ENCODE results near the gene MACIR. TPM values are rescaled to one million over a fixed set of nuclear protein-coding genes. Genes with fewer than 3 reads are reported as not detected.

MACIR gene
- total RNA-seq, 1 experiment from 2014 or later = 12.4 TPM

DNA sequence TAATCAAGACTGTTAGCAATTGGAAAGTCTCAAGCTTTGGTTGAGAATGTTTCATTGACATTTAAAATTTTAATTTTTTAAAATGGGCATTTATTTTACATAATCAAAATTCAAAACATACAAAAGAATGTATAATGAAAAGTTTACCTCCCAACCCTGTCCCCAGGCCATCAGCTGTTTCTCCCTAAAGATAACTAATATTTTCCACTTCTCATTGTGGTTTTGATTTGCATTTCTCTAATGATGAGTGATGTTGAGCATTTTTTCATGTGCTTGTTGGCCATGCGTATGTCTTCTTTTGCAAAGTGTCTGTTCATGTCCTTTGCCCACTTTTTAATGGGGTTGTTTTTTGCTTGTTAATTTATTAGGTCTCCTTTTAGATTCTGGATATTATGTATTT, 11.4 kb upstream of the MACIR start:
- DNase-seq (ENCODE audit: low spot score) (no peak), ATAC-seq (no peak)
- TF ChIP-seq, protein P1, sequence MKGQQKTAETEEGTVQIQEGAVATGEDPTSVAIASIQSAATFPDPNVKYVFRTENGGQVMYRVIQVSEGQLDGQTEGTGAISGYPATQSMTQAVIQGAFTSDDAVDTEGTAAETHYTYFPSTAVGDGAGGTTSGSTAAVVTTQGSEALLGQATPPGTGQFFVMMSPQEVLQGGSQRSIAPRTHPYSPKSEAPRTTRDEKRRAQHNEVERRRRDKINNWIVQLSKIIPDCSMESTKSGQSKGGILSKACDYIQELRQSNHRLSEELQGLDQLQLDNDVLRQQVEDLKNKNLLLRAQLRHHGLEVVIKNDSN (CRISPR knock-in tag; IDR thresholded peaks at IDR 0.05) = no peak
- TF ChIP-seq ELF4 (CRISPR knock-in tag; IDR thresholded peaks at IDR 0.05; ENCODE audit: low read depth) = no peak
- no peak for TF ChIP-seq SMAD3 (CRISPR knock-in tag; IDR thresholded peaks at IDR 0.05; ENCODE audit: borderline replicate concordance)
- TF ChIP-seq, protein P2, sequence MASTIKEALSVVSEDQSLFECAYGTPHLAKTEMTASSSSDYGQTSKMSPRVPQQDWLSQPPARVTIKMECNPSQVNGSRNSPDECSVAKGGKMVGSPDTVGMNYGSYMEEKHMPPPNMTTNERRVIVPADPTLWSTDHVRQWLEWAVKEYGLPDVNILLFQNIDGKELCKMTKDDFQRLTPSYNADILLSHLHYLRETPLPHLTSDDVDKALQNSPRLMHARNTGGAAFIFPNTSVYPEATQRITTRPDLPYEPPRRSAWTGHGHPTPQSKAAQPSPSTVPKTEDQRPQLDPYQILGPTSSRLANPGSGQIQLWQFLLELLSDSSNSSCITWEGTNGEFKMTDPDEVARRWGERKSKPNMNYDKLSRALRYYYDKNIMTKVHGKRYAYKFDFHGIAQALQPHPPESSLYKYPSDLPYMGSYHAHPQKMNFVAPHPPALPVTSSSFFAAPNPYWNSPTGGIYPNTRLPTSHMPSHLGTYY (CRISPR knock-in tag; IDR thresholded peaks at IDR 0.05) = no peak
- TF ChIP-seq RELA (CRISPR knock-in tag; IDR thresholded peaks at IDR 0.05; ENCODE audit: borderline replicate concordance) = no peak
- TF ChIP-seq, protein P3, sequence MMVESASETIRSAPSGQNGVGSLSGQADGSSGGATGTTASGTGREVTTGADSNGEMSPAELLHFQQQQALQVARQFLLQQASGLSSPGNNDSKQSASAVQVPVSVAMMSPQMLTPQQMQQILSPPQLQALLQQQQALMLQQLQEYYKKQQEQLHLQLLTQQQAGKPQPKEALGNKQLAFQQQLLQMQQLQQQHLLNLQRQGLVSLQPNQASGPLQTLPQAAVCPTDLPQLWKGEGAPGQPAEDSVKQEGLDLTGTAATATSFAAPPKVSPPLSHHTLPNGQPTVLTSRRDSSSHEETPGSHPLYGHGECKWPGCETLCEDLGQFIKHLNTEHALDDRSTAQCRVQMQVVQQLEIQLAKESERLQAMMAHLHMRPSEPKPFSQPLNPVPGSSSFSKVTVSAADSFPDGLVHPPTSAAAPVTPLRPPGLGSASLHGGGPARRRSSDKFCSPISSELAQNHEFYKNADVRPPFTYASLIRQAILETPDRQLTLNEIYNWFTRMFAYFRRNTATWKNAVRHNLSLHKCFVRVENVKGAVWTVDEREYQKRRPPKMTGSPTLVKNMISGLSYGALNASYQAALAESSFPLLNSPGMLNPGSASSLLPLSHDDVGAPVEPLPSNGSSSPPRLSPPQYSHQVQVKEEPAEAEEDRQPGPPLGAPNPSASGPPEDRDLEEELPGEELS (CRISPR knock-in tag; IDR thresholded peaks at IDR 0.05) = no peak
- no peak for TF ChIP-seq FOXK1 (CRISPR knock-in tag; IDR thresholded peaks at IDR 0.05)
- no peak for TF ChIP-seq MXD4 (CRISPR knock-in tag; IDR thresholded peaks at IDR 0.05; ENCODE audit: borderline replicate concordance)
- TF ChIP-seq JAZF1 (CRISPR knock-in tag; IDR thresholded peaks at IDR 0.05) = no peak
- TF ChIP-seq, protein P4, sequence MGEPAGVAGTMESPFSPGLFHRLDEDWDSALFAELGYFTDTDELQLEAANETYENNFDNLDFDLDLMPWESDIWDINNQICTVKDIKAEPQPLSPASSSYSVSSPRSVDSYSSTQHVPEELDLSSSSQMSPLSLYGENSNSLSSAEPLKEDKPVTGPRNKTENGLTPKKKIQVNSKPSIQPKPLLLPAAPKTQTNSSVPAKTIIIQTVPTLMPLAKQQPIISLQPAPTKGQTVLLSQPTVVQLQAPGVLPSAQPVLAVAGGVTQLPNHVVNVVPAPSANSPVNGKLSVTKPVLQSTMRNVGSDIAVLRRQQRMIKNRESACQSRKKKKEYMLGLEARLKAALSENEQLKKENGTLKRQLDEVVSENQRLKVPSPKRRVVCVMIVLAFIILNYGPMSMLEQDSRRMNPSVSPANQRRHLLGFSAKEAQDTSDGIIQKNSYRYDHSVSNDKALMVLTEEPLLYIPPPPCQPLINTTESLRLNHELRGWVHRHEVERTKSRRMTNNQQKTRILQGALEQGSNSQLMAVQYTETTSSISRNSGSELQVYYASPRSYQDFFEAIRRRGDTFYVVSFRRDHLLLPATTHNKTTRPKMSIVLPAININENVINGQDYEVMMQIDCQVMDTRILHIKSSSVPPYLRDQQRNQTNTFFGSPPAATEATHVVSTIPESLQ (CRISPR knock-in tag; IDR thresholded peaks at IDR 0.05) = no peak
- TF ChIP-seq, protein P5, sequence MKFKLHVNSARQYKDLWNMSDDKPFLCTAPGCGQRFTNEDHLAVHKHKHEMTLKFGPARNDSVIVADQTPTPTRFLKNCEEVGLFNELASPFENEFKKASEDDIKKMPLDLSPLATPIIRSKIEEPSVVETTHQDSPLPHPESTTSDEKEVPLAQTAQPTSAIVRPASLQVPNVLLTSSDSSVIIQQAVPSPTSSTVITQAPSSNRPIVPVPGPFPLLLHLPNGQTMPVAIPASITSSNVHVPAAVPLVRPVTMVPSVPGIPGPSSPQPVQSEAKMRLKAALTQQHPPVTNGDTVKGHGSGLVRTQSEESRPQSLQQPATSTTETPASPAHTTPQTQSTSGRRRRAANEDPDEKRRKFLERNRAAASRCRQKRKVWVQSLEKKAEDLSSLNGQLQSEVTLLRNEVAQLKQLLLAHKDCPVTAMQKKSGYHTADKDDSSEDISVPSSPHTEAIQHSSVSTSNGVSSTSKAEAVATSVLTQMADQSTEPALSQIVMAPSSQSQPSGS (CRISPR knock-in tag; IDR thresholded peaks at IDR 0.05; ENCODE audit: borderline replicate concordance, low read depth) = no peak
- no peak for TF ChIP-seq NFATC4 (CRISPR knock-in tag; IDR thresholded peaks at IDR 0.05)
- TF ChIP-seq, protein P6, sequence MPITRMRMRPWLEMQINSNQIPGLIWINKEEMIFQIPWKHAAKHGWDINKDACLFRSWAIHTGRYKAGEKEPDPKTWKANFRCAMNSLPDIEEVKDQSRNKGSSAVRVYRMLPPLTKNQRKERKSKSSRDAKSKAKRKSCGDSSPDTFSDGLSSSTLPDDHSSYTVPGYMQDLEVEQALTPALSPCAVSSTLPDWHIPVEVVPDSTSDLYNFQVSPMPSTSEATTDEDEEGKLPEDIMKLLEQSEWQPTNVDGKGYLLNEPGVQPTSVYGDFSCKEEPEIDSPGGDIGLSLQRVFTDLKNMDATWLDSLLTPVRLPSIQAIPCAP (CRISPR knock-in tag; IDR thresholded peaks at IDR 0.05) = no peak
- no peak for TF ChIP-seq NFYB (CRISPR knock-in tag; conservative IDR thresholded peaks at IDR 0.05; ENCODE audit: low read depth)
- TF ChIP-seq, protein P7, sequence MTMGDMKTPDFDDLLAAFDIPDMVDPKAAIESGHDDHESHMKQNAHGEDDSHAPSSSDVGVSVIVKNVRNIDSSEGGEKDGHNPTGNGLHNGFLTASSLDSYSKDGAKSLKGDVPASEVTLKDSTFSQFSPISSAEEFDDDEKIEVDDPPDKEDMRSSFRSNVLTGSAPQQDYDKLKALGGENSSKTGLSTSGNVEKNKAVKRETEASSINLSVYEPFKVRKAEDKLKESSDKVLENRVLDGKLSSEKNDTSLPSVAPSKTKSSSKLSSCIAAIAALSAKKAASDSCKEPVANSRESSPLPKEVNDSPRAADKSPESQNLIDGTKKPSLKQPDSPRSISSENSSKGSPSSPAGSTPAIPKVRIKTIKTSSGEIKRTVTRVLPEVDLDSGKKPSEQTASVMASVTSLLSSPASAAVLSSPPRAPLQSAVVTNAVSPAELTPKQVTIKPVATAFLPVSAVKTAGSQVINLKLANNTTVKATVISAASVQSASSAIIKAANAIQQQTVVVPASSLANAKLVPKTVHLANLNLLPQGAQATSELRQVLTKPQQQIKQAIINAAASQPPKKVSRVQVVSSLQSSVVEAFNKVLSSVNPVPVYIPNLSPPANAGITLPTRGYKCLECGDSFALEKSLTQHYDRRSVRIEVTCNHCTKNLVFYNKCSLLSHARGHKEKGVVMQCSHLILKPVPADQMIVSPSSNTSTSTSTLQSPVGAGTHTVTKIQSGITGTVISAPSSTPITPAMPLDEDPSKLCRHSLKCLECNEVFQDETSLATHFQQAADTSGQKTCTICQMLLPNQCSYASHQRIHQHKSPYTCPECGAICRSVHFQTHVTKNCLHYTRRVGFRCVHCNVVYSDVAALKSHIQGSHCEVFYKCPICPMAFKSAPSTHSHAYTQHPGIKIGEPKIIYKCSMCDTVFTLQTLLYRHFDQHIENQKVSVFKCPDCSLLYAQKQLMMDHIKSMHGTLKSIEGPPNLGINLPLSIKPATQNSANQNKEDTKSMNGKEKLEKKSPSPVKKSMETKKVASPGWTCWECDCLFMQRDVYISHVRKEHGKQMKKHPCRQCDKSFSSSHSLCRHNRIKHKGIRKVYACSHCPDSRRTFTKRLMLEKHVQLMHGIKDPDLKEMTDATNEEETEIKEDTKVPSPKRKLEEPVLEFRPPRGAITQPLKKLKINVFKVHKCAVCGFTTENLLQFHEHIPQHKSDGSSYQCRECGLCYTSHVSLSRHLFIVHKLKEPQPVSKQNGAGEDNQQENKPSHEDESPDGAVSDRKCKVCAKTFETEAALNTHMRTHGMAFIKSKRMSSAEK (CRISPR knock-in tag; IDR thresholded peaks at IDR 0.05; ENCODE audit: borderline replicate concordance) = no peak
- TF ChIP-seq, protein P8, sequence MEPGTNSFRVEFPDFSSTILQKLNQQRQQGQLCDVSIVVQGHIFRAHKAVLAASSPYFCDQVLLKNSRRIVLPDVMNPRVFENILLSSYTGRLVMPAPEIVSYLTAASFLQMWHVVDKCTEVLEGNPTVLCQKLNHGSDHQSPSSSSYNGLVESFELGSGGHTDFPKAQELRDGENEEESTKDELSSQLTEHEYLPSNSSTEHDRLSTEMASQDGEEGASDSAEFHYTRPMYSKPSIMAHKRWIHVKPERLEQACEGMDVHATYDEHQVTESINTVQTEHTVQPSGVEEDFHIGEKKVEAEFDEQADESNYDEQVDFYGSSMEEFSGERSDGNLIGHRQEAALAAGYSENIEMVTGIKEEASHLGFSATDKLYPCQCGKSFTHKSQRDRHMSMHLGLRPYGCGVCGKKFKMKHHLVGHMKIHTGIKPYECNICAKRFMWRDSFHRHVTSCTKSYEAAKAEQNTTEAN (CRISPR knock-in tag; IDR thresholded peaks at IDR 0.05) = no peak
- TF ChIP-seq KAT7 (CRISPR knock-in tag; IDR thresholded peaks at IDR 0.05; ENCODE audit: borderline replicate concordance) = no peak
- TF ChIP-seq, protein P9, sequence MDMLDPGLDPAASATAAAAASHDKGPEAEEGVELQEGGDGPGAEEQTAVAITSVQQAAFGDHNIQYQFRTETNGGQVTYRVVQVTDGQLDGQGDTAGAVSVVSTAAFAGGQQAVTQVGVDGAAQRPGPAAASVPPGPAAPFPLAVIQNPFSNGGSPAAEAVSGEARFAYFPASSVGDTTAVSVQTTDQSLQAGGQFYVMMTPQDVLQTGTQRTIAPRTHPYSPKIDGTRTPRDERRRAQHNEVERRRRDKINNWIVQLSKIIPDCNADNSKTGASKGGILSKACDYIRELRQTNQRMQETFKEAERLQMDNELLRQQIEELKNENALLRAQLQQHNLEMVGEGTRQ (CRISPR knock-in tag; IDR thresholded peaks at IDR 0.05) = no peak
- ChIA-PET POLR2A (no interaction called here), CTCF (interaction anchor here (0.7 kb wide), 1 partner anchor 272 kb away, joined by 3 read pairs; no protein-coding TSS in a partner anchor)
- Mint-ChIP-seq H3K9me3 (peaks cover 2% of the 10 kb centered on the region), H3K4me3 (no peak overlapping the region), H3K27ac (no peak overlapping the region), H3K4me1 (no peaks in the 10 kb centered on the region; the same call in 1 of the 2 replicates), H3K36me3 (0 out of 2 replicates have a peak, but pooled peaks cover under 1% of the 10 kb centered on the region), H3K27me3 (ENCODE audit: low read depth) (no peaks in the 10 kb centered on the region)
